ENCODE measurements around the gene DGKD. TPM values are rescaled to one million over a fixed set of nuclear protein-coding genes. Genes with fewer than 3 reads are reported as not detected.

The DGKD gene
- total RNA-seq, 6 experiments from 2014 or later: 8.1 to 12.2 (median 10.3) TPM

DNA sequence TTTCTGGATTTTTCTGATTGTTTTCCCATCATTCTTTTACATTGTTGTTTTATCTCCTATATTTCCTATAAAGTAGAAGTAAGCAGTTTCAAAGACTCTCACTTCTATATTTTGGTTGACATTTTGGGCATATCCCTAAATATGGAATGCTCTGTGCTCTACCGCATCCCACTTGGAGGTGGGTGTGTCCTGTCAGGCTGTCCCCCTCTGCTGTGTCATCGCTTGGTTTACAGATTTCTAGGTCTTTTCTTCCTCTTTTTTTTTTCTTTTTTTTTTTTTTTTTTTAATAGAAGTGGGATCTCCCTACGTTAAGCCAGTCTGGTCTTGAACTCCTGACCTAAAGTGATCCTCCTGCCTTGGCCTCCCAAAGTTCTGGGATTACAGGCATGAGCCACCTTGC, 13.3 kb downstream of the DGKD start:
- H3K4me3 Mint-ChIP-seq: no peak overlapping the region
- no peaks in the 10 kb centered on the region for H3K9me3 Mint-ChIP-seq
- H3K36me3 Mint-ChIP-seq (ENCODE audit: low read depth): peaks cover 5% of the 10 kb centered on the region; the same call in 1 of the 2 replicates
- peaks cover 1% of the 10 kb centered on the region; the same call in 1 of the 2 replicates for H3K27me3 Mint-ChIP-seq (ENCODE audit: insufficient read depth)
- no peak for TF ChIP-seq CTCF (IDR thresholded peaks at IDR 0.05)
- H3K4me1 Mint-ChIP-seq (ENCODE audit: low read depth): no peaks in the 10 kb centered on the region
- DNase-seq: no peak
- H3K27ac Mint-ChIP-seq: no peak overlapping the region

DNA sequence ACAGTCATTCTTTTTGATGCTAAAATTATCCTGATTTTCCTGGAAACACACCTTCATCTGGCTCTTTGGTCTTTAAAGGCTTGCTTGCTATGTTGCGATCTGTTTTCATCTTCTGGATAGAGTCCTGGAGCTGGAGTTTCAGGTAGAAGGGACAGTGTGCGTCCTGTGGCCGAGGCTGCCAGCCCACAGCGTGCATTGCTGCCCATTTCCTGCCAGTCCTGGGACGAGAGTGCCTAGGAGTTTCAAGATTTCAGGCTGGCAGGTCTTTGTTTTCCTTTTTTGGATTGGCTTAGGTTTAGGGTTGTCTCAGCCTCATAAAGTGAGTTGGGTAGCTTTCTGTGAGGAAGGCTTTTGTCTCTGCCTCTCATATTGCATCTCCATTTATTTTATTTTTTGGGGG, 14.5 kb downstream of the DGKD start:
- no peak for DNase-seq
- no peaks in the 10 kb centered on the region; the same call in 1 of the 2 replicates for H3K4me1 Mint-ChIP-seq (ENCODE audit: low read depth)
- no peaks in the 10 kb centered on the region for H3K9me3 Mint-ChIP-seq
- no peak for TF ChIP-seq CTCF (IDR thresholded peaks at IDR 0.05)
- H3K36me3 Mint-ChIP-seq (ENCODE audit: low read depth): peaks cover 1% of the 10 kb centered on the region; the same call in 1 of the 2 replicates
- no peak overlapping the region for H3K4me3 Mint-ChIP-seq
- peak overlapping the region; percentile 6; the same call in 1 of the 2 replicates for H3K27ac Mint-ChIP-seq
- peaks cover 1% of the 10 kb centered on the region; the same call in 1 of the 2 replicates for H3K27me3 Mint-ChIP-seq (ENCODE audit: insufficient read depth)

- H3K9me3 Mint-ChIP-seq: no peaks in the 10 kb centered on the region
- H3K4me1 Mint-ChIP-seq (ENCODE audit: low read depth): no peaks in the 10 kb centered on the region; the same call in 1 of the 2 replicates
- no peak overlapping the region for H3K27ac Mint-ChIP-seq
- H3K27me3 Mint-ChIP-seq (ENCODE audit: insufficient read depth): peaks cover 1% of the 10 kb centered on the region; the same call in 1 of the 2 replicates
- no peak overlapping the region for H3K4me3 Mint-ChIP-seq
- TF ChIP-seq CTCF (IDR thresholded peaks at IDR 0.05): no peak
- H3K36me3 Mint-ChIP-seq (ENCODE audit: low read depth): no peaks in the 10 kb centered on the region
- no peak for DNase-seq
These were observed 15.2 kb downstream of the DGKD start for GRCh38 chr2:233369462-233369861.

- H3K4me3 Mint-ChIP-seq: no peak overlapping the region
- no peaks in the 10 kb centered on the region for H3K9me3 Mint-ChIP-seq
- peaks cover 1% of the 10 kb centered on the region; the same call in 1 of the 2 replicates for H3K27me3 Mint-ChIP-seq (ENCODE audit: insufficient read depth)
- H3K36me3 Mint-ChIP-seq (ENCODE audit: low read depth): no peaks in the 10 kb centered on the region
- DNase-seq: no peak
- no peaks in the 10 kb centered on the region; the same call in 1 of the 2 replicates for H3K4me1 Mint-ChIP-seq (ENCODE audit: low read depth)
- H3K27ac Mint-ChIP-seq: no peak overlapping the region
- no peak for TF ChIP-seq CTCF (IDR thresholded peaks at IDR 0.05)
These were observed 15.8 kb downstream of the DGKD start for GRCh38 chr2:233369897-233370685.

GRCh38 chr2:233371641-233372040, 17.3 kb downstream of the DGKD start:
- no peak overlapping the region for H3K27ac Mint-ChIP-seq
- no peak overlapping the region for H3K4me3 Mint-ChIP-seq
- H3K4me1 Mint-ChIP-seq (ENCODE audit: low read depth): no peaks in the 10 kb centered on the region; the same call in 1 of the 2 replicates
- peaks cover 1% of the 10 kb centered on the region; the same call in 1 of the 2 replicates for H3K27me3 Mint-ChIP-seq (ENCODE audit: insufficient read depth)
- no peak for DNase-seq
- H3K36me3 Mint-ChIP-seq (ENCODE audit: low read depth): no peaks in the 10 kb centered on the region
- H3K9me3 Mint-ChIP-seq: no peaks in the 10 kb centered on the region
- TF ChIP-seq CTCF (IDR thresholded peaks at IDR 0.05): no peak
